ENCODE data around the gene DENND6B. TPM values are rescaled to one million over a fixed set of nuclear protein-coding genes. Genes with fewer than 3 reads are reported as not detected.

The DENND6B gene
- total and polyA plus RNA-seq, 7 donors, result 0.46 to 1.6 (median 0.81) TPM

DNA sequence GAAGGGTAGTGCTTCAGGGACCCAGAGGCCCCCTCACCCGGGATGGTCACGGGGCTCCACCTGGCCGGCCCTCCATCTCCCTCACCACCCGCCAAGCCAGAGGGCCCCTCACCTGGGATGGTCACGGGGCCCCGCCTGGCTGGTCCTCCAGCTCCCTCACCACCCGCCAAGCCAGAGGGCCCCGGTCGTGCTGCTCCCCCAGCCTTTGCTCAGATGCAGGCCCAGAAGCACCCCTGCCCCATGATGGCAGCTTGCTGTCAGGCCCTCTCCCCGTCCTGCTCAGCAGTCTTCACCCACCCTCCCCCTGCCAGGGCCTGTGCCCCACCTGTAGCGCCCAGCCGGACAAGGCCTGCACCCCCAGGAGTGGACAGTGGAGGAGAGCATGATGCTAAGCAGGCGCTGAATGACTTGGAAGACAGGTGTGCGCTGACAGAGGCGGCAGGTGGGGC lies 7.3 kb downstream of the DENND6B start:
- intact Hi-C loops (cut with DNase I), result no loop called here
- Histone ChIP-seq H3K4me3 (no peak overlapping the region), H3K4me1 (no peaks in the 10 kb centered on the region), H3K27me3 (ENCODE audit: insufficient read depth in 3 of 3, low read length in 2 of 3) (no peaks in the 10 kb centered on the region), H3K36me3 (ENCODE audit: insufficient read depth in 1 of 2, low read depth in 1 of 2) (no peaks in the 10 kb centered on the region), H3K27ac (no peak overlapping the region), H3K9me3 (no peaks in the 10 kb centered on the region)
- DNase-seq, result no peak
- no peak for ATAC-seq
- TF ChIP-seq, protein P1, sequence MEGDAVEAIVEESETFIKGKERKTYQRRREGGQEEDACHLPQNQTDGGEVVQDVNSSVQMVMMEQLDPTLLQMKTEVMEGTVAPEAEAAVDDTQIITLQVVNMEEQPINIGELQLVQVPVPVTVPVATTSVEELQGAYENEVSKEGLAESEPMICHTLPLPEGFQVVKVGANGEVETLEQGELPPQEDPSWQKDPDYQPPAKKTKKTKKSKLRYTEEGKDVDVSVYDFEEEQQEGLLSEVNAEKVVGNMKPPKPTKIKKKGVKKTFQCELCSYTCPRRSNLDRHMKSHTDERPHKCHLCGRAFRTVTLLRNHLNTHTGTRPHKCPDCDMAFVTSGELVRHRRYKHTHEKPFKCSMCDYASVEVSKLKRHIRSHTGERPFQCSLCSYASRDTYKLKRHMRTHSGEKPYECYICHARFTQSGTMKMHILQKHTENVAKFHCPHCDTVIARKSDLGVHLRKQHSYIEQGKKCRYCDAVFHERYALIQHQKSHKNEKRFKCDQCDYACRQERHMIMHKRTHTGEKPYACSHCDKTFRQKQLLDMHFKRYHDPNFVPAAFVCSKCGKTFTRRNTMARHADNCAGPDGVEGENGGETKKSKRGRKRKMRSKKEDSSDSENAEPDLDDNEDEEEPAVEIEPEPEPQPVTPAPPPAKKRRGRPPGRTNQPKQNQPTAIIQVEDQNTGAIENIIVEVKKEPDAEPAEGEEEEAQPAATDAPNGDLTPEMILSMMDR (IDR thresholded peaks at IDR 0.05), result no peak
- 85 to 93% (median 90%) methylated on average over 13 to 15 of the region's 15 CpGs for WGBS, 3 donors

DNA sequence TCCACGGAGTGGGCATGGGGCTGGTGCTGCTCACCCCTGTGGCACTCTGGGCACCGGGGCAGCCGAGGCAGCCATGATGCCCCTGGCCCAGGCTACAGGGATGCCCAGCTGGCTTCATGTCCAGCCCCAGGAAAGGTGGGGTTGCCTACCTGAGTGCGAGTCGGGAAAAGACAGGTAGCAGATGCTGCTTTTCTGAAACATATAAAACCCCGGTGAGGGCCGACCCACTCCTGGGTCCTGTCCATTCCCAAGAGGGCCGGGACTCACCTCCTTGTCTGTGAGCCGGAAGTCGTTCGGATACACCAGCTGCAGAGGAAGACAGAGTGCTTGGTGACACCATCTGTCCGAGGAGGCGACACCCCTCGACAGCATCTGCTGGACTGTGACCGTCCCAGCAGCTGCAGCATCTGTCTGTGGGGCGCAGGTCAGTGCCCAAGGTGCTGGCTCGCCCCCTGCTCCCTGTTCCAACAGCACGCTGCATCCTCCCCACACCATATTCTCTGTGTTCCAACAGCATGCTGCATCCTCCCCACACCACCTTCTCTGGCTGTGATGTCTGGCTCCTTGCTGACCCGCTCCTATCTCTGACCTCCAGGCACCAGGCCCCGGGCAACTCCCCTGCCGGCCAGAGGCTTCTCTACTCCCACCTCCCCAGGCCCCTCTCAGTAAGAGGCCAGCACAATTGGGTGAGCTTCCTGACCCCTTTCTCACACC lies 8.0 kb downstream of the DENND6B start:
- Histone ChIP-seq H3K27ac (no peak overlapping the region), H3K9me3 (no peaks in the 10 kb centered on the region), H3K36me3 (ENCODE audit: insufficient read depth in 1 of 2, low read depth in 1 of 2) (no peaks in the 10 kb centered on the region), H3K27me3 (ENCODE audit: insufficient read depth in 3 of 3, low read length in 2 of 3) (no peaks in the 10 kb centered on the region), H3K4me3 (no peak overlapping the region), H3K4me1 (no peaks in the 10 kb centered on the region)
- WGBS, 3 donors, result 64 to 71% (median 64%) methylated on average over 21 of the region's 21 CpGs
- DNase-seq (no peak), ATAC-seq (no peak)
- TF ChIP-seq, protein P1 (IDR thresholded peaks at IDR 0.05), result no peak
- intact Hi-C loops (cut with DNase I), result no loop called here

DNA sequence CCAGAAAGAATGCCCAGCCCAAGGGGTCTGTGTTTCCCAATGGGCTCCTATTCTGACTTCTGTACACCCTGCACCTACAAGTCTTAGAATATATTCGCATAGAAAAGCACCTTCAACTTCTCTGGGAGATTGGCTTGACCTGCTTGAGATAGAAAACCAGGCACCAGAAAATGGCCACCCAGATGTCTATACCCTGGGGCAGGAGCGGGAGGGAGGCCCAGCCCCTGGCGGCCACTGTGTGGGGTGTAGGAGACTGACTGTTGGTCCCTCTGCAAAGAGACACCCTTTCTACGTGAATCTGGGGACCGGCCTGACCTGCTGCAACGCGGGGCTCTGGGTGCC lies 8.5 kb downstream of the DENND6B start:
- WGBS, 3 donors, result 81 to 85% (median 85%) methylated on average over 7 of the region's 7 CpGs
- Histone ChIP-seq H3K27ac (no peak overlapping the region), H3K36me3 (ENCODE audit: insufficient read depth in 1 of 2, low read depth in 1 of 2) (no peaks in the 10 kb centered on the region), H3K27me3 (ENCODE audit: insufficient read depth in 3 of 3, low read length in 2 of 3) (no peaks in the 10 kb centered on the region), H3K4me3 (no peak overlapping the region), H3K9me3 (no peaks in the 10 kb centered on the region), H3K4me1 (no peaks in the 10 kb centered on the region)
- ATAC-seq, result no peak
- intact Hi-C loops (cut with DNase I), result no loop called here
- DNase-seq, result no peak
- TF ChIP-seq, protein P1 (IDR thresholded peaks at IDR 0.05), result no peak

DNA sequence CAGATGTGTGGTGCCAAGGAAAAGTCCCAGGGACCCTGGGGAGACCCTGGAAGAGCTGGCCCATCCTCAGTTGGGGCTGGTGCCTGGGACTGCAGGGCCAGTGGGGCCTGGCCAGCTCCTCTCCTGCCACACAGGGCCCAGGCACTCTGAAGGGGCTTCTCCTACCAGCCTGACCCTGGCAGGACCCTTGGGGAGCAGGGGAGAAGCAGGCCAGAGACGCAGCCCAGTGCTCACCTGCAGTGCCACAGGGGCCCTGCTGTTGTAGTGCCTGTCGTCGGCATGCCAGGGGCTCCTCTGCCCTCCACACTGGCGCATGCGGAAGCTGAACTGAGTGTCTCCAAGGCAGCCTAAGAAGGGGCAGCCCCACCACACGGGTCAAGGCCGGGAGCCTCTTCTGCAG lies 9.1 kb downstream of the DENND6B start:
- no peaks in the 10 kb centered on the region for H3K27me3 ChIP-seq (ENCODE audit: insufficient read depth in 3 of 3, low read length in 2 of 3)
- H3K4me3 ChIP-seq, result no peak overlapping the region
- intact Hi-C loops (cut with DNase I), result no loop called here
- H3K4me1 ChIP-seq, result no peaks in the 10 kb centered on the region
- 87 to 94% (median 89%) methylated on average over 7 of the region's 7 CpGs for WGBS, 3 donors
- no peak overlapping the region for H3K27ac ChIP-seq
- no peak for ATAC-seq
- TF ChIP-seq, protein P1 (IDR thresholded peaks at IDR 0.05), result no peak
- H3K9me3 ChIP-seq, result no peaks in the 10 kb centered on the region
- no peaks in the 10 kb centered on the region for H3K36me3 ChIP-seq (ENCODE audit: insufficient read depth in 1 of 2, low read depth in 1 of 2)
- no peak for DNase-seq

DNA sequence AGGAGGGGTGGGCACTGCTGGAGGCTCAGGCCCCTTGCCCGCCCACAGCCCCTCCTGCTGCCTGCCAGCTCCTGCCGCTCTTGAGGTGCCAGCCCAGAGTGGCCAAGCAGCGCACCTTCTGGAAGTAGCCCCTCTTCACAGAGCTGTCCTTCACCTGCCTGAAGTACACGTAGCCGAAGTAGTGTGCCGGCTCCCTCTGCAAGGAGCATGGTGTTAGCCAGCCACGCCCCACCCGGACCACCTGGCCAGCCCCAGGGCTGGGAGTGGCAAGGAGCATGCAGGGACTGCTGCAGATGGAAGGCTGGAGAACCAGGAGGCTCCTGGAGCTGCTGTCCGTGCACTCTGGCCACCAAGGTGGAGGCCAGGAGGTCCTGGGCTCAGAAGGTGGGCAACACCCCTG lies 9.6 kb downstream of the DENND6B start:
- no peaks in the 10 kb centered on the region for H3K27me3 ChIP-seq (ENCODE audit: insufficient read depth in 3 of 3, low read length in 2 of 3)
- ATAC-seq (no peak), DNase-seq (no peak)
- H3K4me1 ChIP-seq, result no peaks in the 10 kb centered on the region
- WGBS, 3 donors, result 86 to 95% (median 92%) methylated on average over 7 to 9 of the region's 9 CpGs
- no peaks in the 10 kb centered on the region for H3K9me3 ChIP-seq
- no peak overlapping the region for H3K27ac ChIP-seq
- H3K36me3 ChIP-seq (ENCODE audit: insufficient read depth in 1 of 2, low read depth in 1 of 2), result no peaks in the 10 kb centered on the region
- TF ChIP-seq, protein P1 (IDR thresholded peaks at IDR 0.05), result no peak
- H3K4me3 ChIP-seq, result no peak overlapping the region
- intact Hi-C loops (cut with DNase I), result no loop called here
